HG03342 (cell line): Measurements from ENCODE around the gene LRRC1.

Experiments
- ATAC-seq: cut with Tn5 transposase; IDR thresholded peaks from one replicate; pipeline ENCODE4 v1.9.1; 2021; ENCODE audit warnings: mild to moderate bottlenecking, moderate library complexity; ENCODE audit not compliant: unreplicated experiment

The LRRC1 gene

DNA sequence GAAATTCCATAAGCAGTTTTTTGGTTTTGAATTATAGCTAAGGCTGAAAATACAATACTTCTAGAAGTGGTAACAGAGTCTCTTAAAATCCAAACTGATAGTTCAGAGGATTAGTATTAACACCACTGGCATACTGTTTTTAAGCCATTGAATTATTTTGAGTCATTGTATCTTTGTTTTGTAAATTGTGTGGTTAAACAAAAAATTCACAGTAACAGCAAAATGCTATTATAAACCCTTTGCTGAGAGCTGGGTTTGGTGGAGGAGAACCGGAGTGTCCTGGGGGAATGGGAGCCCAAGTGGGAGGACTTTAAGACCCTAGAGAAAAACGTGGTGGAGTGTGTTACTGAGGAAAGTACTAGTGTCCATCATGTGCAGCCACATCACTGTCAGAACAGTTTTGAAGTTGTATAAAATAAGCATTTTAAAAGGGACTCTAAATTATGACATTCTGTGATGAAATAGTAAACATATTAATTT lies 125.1 kb downstream of the LRRC1 start:
- no peak for ATAC-seq

DNA sequence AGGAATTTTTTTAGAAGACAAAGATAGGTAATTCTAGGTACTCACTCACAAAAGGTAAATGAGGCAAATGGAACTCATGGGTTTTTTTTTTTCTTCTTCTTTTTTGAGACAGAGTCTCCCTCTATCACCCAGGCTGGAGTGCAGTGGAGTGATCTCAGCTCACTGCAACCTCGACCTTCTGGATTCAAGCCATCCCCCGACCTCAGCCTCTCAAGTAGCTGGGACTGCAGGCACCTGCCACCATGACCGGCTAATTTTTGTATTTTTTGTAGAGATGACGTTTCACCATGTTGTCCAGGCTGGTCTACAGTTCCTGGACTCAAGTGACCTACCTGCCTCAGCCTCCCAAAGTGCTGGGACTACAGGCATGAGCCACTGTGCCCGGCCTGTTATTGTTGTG lies 126.1 kb downstream of the LRRC1 start:
- ATAC-seq = no peak

DNA sequence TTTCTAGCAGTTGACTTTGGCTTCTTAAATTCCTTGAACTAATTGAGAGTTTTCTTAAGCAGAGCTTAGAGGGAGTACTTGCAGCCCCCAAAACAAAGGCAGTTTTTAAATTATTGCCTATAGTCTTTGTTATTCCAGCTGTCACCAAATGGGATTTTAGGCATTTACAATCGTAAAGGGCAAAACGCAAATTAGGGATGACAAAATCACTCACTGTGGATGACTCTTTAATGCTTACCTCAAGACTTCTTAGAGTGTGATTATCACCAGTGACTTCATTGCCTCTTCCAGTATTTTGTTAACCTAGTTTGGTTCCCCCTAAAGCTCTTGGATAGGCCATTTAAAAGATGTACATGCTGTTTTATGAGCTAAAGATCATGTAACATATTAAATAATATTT lies 126.8 kb downstream of the LRRC1 start:
- ATAC-seq = no peak

DNA sequence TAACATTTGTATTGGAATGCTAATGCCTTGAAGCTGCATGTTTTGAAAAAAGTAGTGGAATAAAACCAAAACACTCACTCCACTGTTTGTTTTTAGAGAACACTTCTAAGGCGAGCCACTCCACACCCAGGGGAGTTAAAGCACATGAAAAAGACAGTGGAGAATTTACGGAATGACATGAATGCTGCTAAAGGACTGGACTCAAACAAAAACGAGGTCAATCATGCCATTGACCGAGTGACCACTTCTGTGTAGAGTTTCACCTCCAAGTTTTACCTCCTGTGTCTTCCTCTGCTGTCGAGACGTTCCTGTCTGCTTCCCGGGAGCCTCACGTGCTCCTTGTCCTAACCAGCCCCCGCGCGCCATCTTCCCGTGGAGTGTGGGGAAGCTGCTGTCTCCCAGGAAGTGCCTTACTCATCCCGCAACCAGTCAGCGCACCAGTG lies 127.8 kb downstream of the LRRC1 start:
- ATAC-seq = no peak

DNA sequence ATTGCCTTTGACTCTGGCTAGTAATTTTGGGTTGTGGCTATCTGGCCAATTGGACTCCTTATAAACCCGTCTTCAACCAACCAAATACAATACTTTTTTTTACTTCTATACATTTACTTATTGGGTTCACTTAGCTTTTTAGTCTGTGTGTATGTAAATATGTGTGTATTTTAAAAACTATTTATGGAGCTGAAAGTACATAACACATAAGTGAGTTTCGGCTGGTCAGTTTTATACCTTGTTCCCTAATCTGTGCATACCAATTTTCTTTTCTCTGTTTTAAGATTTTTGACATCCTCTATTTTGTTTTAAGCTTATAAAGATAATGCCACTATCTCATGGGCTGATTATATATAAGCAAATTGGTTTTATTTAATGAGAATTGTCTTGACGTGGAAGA lies 129.5 kb downstream of the LRRC1 start:
- ATAC-seq = peak; percentile 44

DNA sequence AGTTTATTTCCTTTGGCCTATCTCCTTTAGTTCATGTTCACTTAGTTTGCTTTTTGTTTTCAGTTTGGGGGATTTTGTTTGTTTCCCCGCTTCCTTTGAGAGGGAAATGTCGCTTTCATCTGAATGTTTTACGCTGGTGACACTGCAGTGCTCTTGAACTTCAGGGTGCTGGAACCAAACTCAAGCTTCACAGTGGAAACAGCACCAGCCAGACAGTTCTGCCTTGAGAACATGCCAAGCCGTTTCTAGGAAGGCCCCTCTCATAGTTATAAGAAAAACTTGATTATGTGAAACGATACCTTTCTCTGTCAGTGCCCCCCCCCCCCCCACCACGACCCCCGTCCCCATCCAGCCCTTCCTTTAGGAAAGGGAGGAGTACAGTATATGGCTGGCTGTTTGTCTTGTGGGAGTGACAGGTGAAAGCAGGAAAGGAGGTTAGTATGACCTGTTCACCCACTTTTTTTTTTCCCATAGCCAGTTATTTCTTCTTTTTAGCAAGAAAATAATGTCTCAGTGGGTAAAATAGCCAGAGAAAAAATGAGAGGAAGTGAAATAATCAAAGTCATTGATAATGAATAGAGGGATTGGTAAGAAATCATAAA lies 130.1 kb downstream of the LRRC1 start:
- ATAC-seq = no peak

DNA sequence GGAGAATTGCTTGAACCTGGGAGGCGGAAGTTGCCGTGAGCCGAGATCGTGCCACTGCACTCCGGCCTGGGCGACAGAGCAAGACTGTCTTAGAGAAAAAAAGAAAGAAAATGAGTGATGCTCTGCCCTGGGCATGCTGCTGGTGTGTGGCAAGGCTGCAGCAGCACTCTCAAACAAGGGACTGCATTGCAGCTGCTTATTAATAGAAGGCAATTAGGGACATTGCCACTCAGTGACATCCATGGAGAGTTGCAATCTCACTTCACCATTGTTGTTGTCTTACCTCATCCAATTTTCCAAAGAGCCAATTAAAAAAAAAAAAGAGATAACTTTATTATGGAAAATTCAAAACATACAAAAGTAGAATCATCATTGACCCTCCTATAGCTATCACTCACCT lies 131.1 kb downstream of the LRRC1 start:
- ATAC-seq = no peak

DNA sequence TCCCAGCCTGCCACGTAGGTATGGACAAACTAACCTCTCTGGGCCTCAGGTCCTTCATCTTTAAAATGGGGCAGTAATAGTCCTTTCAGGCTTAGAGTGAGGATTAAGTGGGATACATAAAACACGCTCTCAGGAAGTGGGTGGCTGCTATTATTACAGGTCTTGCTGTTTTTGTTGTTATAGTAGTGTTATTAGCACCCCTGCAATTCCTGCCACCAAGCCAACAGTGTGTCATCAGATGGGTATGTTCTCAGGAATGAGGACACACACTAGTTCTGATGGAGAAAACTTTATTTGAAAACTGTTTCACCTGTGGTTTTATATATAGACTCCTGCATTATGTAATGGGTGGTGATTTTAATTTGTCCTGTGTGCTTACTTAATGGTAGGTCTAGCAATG lies 131.7 kb downstream of the LRRC1 start:
- no peak for ATAC-seq

DNA sequence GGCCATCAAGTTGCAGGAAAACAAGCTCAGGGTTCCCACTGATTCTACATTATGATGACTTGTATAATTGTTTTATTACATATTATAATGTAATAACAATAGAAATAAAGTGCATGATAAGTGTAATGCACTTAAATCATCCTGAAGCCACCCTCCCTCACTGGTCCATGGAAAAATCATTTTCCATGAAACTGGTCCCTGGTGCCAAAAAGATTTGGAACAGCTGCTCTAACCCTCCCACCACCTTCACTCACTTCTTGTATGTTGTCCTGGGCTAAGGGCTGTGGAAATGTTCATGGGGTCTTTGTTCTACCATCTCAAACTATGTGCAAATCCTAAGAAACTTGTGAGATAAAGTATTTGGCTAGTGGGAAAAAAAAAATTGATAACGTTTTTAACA lies 133.8 kb downstream of the LRRC1 start:
- no peak for ATAC-seq

DNA sequence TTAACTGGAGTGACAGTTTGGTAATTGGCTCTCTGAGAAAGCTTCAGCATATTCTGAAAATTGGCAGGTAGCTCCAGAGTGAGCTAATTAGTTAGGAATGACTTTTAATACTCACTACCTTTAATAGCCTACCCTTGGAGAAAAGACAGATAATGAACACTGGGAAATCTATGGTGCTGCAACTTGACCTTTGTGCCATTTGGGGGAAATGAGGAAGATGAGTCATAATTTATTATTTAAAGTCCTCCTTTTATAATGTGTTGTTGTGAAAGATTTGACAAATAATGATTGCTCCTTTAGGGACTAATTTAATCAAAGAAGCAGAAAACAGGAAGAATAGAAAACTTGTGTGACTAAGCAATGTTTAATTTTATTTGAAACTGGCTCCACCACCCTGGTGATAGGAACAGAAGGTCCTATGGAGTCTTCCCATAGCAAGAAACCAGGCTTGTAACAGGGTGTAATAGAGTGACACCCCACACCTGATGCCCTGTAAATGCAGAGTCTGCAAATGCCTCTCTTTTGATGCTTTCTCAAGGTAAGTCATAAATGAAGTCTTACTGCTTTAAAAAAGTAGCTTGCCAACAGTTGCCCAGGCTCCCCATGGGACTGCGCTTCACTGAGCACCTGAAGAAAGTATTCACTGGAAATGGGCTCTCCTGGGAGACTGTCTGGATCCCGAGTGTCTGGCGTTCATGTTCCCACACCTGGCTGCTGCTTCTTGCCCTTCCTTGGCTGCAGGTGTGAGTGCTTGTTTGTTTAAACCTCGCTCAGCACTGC lies 134.4 kb downstream of the LRRC1 start:
- no peak for ATAC-seq

DNA sequence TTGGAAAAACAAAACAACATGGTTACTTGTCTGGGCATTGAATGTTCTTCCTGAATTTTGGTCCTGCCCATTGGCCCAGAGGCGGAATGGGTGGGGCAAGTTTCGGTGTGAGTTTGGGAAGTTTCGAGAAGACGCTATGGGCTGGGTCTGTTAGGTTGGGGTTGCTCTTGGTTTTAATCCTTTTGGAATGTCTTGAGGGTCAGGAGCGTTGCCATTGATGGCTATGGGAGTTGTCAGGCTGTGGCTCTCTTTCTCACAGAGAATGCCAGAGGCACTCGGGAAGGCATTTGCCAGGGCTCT lies 135.0 kb downstream of the LRRC1 start:
- no peak for ATAC-seq

DNA sequence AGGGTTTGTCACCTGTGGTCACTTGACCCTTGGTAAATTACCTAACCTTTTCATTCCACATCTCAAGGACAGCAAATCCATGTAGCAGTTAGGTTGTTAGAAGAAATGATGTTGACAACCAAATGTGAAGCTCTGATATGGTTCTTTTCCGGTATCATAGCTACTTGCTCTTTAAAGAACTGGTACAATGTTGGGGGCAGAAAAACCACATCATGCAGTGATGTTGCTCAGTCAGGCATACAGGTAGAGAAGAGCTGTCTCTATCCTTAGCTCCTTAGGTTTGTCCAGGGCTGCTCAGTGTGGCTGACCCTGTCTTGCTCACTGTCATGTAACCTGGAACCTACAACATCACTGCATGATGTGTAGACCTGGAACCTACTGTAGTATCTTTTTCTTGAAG lies 135.5 kb downstream of the LRRC1 start:
- ATAC-seq = no peak

DNA sequence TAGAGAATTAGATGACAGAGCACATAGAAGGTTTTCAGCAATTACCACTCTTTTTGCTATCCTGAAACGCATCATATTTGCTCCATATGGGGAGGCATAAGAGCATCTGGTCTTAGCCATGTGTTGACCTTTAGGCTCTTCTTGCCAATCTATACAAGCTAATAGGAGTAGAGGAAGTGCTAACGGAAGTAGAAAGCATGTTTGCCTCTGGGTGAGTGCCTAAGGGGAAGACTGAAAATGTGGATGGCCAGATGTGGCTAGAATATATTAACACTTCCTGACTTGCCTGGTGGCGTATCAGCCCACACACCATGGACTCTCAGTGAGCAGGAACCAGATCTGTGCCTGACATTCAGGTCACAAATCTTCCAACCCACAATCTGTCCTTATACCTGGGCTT lies 136.3 kb downstream of the LRRC1 start:
- no peak for ATAC-seq

DNA sequence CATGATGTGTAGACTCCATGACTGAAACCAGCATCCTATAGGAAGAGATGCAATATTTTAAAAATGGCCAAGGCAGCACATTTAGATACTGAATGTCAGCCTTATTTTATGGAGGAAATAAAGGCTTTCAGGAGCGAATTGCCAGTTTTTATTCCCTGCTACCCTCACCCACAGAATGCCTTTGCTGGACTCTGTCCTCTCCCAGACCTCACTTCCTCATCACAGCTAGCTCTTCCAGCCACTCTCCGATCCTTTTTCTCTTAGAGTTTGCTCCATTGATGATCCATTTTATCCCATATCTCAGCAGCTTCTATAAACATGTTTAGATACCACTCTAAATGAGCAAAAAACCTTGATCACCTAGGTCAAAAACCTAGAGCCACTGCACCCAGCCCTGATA lies 137.7 kb downstream of the LRRC1 start:
- no peak for ATAC-seq

DNA sequence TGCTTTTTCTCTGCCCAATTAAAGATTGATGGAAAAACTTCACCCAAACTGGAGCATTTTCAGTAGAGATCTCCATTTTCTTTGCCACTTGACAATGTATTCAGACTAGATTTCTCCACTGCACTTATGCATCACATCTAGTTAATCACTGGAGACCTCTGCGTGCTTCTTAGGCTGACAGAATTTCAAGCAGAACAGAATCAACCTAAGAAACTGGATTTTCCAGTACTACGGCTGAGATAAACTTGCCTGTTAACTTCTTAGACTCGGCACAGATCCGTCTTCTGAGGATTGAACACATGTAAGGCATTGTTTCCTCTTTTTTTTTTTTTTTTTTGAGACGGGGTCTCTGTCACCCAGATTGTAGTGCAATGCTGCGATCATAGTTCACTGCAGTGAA lies 139.2 kb downstream of the LRRC1 start:
- ATAC-seq = no peak

DNA sequence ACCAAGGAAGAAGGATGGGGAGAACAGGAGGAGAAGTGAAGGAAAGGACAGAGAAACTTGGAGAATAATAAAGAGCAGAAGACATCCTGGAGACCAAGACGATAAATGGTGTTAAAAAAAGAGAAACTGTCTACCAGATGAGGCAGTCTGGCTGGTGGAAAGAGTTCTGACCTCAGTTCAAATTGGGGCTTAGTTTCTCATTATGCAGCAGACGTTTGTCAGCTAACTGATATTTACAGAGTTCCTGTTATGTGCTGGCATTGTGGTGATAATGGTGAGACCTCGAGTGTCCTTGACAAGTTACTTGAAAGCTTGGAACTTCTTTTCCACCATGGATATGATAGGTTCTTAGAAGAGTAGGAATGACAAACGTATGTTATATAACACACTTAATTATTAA lies 142.7 kb downstream of the LRRC1 start:
- ATAC-seq = no peak

DNA sequence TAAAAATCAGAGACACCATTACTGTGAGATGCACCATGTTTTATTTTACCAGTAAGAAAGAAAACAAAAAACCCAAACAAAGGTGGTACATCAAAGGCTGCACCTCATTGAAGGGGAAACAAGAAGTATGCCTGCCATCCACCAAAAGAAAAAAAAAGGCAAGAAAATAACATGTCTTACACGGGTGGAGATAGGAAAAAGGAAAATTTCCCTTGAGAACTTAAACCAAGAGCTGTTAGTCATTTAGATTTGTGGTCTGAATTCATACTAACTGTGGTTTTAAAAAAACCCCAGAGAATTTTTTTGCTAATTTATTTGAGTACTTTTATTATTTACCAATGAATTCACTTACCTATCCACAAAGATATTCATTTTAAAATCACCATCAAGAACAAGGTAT lies 144.0 kb downstream of the LRRC1 start:
- no peak for ATAC-seq

DNA sequence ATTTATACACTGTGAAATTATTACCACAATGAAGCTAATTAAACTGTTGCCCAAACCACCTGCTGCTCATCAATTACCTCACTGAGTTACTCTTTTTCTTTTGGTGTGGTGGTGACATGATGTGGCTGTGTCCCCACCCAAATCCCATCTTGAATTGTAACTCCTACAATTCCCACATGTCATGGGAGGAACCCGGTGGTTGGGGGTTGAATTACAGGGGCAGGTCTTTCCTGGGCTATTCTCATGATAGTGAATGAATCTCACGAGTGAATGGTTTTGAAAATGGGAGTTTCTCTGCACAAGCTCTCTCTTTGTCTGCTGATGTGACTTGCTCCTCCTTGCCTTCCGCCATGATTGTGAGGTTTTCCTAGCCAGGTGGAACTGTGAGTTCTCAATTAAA lies 145.0 kb downstream of the LRRC1 start:
- ATAC-seq = no peak

DNA sequence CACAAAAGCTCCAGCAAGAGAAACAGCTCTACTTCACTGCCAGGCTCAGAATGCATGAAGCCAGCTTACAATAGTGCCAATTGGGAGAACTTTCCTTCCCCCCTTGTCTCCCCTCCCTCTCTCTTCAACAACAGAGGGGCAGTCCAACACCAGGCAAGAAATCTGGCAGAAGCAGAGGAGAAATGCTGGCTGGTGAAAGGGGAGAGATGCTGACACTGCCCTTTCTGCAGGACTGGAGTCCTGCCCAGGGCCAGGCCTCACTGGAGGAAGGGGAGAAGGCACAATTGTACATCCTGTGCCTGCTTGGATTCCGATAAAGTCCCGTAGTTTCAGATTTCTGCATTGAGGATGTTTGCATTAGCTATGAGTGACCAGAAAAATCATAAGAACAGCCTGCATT lies 148.6 kb downstream of the LRRC1 start:
- no peak for ATAC-seq

DNA sequence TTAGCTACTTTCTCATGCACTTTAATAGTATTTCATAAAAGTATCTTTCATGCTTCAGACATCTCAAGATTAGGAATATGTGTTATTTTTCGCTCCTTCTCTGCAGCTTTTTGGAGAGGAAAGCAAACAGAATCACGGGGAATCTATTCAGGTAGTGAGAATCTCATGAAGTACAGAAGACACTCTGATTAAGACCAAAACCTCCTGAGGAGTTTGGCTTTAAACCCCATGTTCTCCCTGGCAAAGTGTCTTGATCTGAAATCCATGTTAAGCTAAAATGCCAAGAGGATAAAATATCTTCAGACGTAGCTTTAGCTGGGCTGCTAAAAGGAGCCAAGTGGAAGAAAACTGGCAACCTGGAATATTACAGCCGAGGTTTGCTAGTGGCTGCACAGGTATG lies 149.3 kb downstream of the LRRC1 start:
- no peak for ATAC-seq

DNA sequence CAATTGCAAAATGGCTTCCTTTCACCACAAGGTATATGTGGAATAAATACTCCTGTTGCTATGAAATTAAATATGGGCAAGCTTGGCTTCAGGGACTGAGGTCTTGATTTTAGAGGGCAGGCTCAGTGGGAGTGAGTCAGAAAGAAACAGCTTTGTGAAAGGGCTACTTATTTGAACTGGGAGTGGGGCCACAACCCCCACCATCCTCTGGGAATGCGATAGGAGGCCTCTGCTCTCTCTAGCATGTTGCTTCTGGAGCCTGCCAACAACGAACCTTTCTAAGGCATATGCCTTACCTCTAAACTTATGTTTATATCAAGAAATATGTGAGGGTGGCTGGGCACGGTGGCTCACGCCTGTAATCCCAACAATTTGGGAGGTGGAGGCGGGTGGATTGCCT lies 149.7 kb downstream of the LRRC1 start:
- ATAC-seq = no peak

DNA sequence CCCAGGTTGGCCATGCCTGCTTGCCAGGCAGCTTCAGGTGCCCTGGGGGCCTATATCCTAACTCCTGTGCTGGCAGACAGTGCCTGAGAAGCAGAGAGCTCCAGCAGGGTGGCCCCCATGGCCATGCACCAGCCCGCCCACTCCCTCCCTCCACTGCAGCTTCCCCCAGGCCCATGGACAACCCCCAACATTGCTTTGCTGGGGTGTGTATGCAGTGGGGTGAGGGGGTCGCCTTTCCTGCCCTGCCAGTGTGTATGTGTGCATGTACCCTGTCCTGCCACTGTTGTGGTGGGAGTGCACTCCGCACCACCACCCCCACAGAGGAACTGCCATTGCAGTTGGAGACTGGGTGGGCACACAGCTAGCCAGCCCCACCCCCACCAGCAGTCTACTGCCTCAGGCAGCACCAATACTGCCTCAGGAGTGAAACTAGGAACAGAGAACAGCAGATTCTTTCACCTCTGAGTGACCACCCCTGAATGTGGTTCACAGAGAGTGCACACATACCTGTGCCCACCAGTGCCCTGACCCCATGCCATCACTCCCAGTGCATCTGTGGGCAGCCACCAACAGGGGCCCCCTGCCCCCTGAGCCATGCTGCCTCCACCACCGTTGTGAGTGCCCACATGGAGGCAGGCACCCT lies 151.1 kb downstream of the LRRC1 start:
- ATAC-seq = no peak
